ENCODE results near the gene SYNPO2. TPM values are rescaled to one million over a fixed set of nuclear protein-coding genes. Genes with fewer than 3 reads are reported as not detected.

The SYNPO2 gene
- total and polyA plus RNA-seq, 2 of the 8 experiments (the other 6 are each of a cell fraction or from before 2014, with no cell fraction given): 0.50 to 4.2 TPM

- no peak overlapping the region for H4K91ac ChIP-seq (replicated peaks; ENCODE audit: insufficient read length, low read length)
- H3K14ac ChIP-seq (ENCODE audit: insufficient read length): no peak overlapping the region
- H3K9ac ChIP-seq (replicated peaks in 1 of 4; ENCODE audit: extremely low read depth in 1 of 4, low read depth in 3 of 4, low read length in 3 of 4): no peak overlapping the region
- no peak overlapping the region for H4K8ac ChIP-seq (ENCODE audit: extremely low read depth, insufficient read depth, low read length)
- no peak overlapping the region for H3K18ac ChIP-seq (ENCODE audit: extremely low read depth, low read length)
- ChIA-PET CTCF (ENCODE audit: partially characterized antibody) (interaction anchor here (1.0 kb wide), 2 partner anchors 13 to 55 kb away, joined by 3 to 4 read pairs; no protein-coding TSS in a partner anchor), POLR2A (ENCODE audit: partially characterized antibody) (interaction anchor here (0.5 kb wide), 1 partner anchor 528 kb away, joined by 4 read pairs; no protein-coding TSS in a partner anchor)
- no peak overlapping the region for H3K23ac ChIP-seq (ENCODE audit: insufficient read length)
- H2BK5ac ChIP-seq (ENCODE audit: low read depth, low read length): no peak overlapping the region
- no peaks in the 10 kb centered on the region for H3K79me2 ChIP-seq (ENCODE audit: control insufficient read depth in 1 of 2, insufficient read depth in 2 of 2, low read length in 2 of 2)
- no peak overlapping the region for H2BK15ac ChIP-seq (ENCODE audit: low read length)
- H3K36me3 ChIP-seq (ENCODE audit: control insufficient read depth in 2 of 4, insufficient read depth in 4 of 4, low read length in 3 of 4): no peaks in the 10 kb centered on the region
- no peak overlapping the region for H3K4ac ChIP-seq (replicated peaks; ENCODE audit: insufficient read length, low read depth, low read length)
- no peak overlapping the region for H3K27ac ChIP-seq (ENCODE audit: low read depth, low read length)
- H2AK5ac ChIP-seq (ENCODE audit: low read depth, low read length): no peak overlapping the region
- H2BK12ac ChIP-seq (ENCODE audit: low read depth, low read length): no peak overlapping the region
- H3K4me2 ChIP-seq (ENCODE audit: insufficient read depth in 1 of 2, low read depth in 2 of 2, low read length in 2 of 2): no peak overlapping the region
- H3K9me3 ChIP-seq (ENCODE audit: insufficient read depth in 2 of 2, low read depth in 1 of 2, low read length in 1 of 2): no peaks in the 10 kb centered on the region
- H3K4me1 ChIP-seq (replicated peaks in 1 of 4; ENCODE audit: control insufficient read depth in 3 of 4, insufficient read depth in 4 of 4, low read length in 3 of 4): no peaks in the 10 kb centered on the region
- no peak overlapping the region for H2BK120ac ChIP-seq (replicated peaks; ENCODE audit: low read depth, low read length)
- FAIRE-seq (no peak), DNase-seq (ENCODE audit: low read depth in 1 of 2, low spot score in 2 of 2) (no peak)
- H3K56ac ChIP-seq (replicated peaks; ENCODE audit: insufficient read length, low read depth, low read length): no peak overlapping the region
- H3K27me3 ChIP-seq (replicated peaks in 1 of 4; ENCODE audit: control insufficient read depth in 3 of 4, extremely low read depth in 1 of 4, insufficient read depth in 3 of 4, low read length in 3 of 4): no peaks in the 10 kb centered on the region
- H2BK20ac ChIP-seq (ENCODE audit: low read length): no peak overlapping the region
- H4K20me1 ChIP-seq (replicated peaks in 1 of 2; ENCODE audit: control insufficient read depth in 1 of 2, insufficient read depth in 2 of 2, low read length in 2 of 2): no peaks in the 10 kb centered on the region
- H3K23me2 ChIP-seq (ENCODE audit: low read depth, low read length): no peaks in the 10 kb centered on the region
- 82% methylated on average over 2 of the region's 2 CpGs; no CpG with 5 or more reads in 1 of the 2 experiments for WGBS, 2 experiments (ENCODE audit: extremely low coverage in 1 of 2, insufficient coverage in 1 of 2, insufficient read length in 1 of 2, insufficient replicate concordance in 2 of 2, low coverage in 1 of 2, low lambda C conversion rate in 2 of 2, missing lambda C conversion rate in 1 of 2)
- no peak overlapping the region for H3K4me3 ChIP-seq (ENCODE audit: extremely low read depth in 1 of 4, insufficient read depth in 2 of 4, low read depth in 3 of 4, low read length in 4 of 4)
- H2AFZ ChIP-seq (ENCODE audit: low read length): no peak overlapping the region
- H3K79me1 ChIP-seq (ENCODE audit: low read depth, low read length): no peaks in the 10 kb centered on the region
- no peak overlapping the region for H4K5ac ChIP-seq (ENCODE audit: insufficient read length, low read depth, low read length)
- TF ChIP-seq BCL11A (IDR thresholded peaks at IDR 0.05; ENCODE audit: low read depth in 2 of 2, low read length in 2 of 2): no peak
- TF ChIP-seq JUND (IDR thresholded peaks at IDR 0.05; ENCODE audit: low read length): no peak
- no peak for TF ChIP-seq BRCA1 (IDR thresholded peaks at IDR 0.05; ENCODE audit: low read depth, low read length)
- TF ChIP-seq CEBPB (IDR thresholded peaks at IDR 0.05; ENCODE audit: low read depth, low read length): no peak
- no peak for TF ChIP-seq SP2 (IDR thresholded peaks at IDR 0.05; ENCODE audit: low read length)
- TF ChIP-seq HDAC2 (IDR thresholded peaks at IDR 0.05; ENCODE audit: borderline replicate concordance in 1 of 2, low read depth in 2 of 2, low read length in 2 of 2): no peak
- TF ChIP-seq TAF1 (IDR thresholded peaks at IDR 0.05; ENCODE audit: low read depth, low read length): no peak
- TF ChIP-seq GTF2F1 (IDR thresholded peaks at IDR 0.05; ENCODE audit: borderline replicate concordance, low read depth, low read length): no peak
- TF ChIP-seq MAX (IDR thresholded peaks at IDR 0.05): no peak
- no peak for TF ChIP-seq JUN (IDR thresholded peaks at IDR 0.05; ENCODE audit: low read depth, low read length)
- TF ChIP-seq RFX5 (IDR thresholded peaks at IDR 0.05; ENCODE audit: borderline replicate concordance, low read depth, low read length): no peak
- TF ChIP-seq FOSL1 (IDR thresholded peaks at IDR 0.05; ENCODE audit: insufficient read depth, low read depth, low read length): no peak
- no peak for TF ChIP-seq HDAC6 (IDR thresholded peaks at IDR 0.05; ENCODE audit: low read depth, low read length)
- TF ChIP-seq SP1 (IDR thresholded peaks at IDR 0.05; ENCODE audit: low read depth, low read length): no peak
- no peak for TF ChIP-seq TEAD4 (IDR thresholded peaks at IDR 0.05; ENCODE audit: low read depth, low read length)
- TF ChIP-seq EGR1 (IDR thresholded peaks at IDR 0.05; ENCODE audit: borderline replicate concordance, low read depth, low read length): no peak
Measured at GRCh38 chr4:118974758-118975157, 86.1 kb downstream of the SYNPO2 start.

All from H1 (cell line).